ENCODE measurements around the gene P2RY2.

The P2RY2 gene

DNA sequence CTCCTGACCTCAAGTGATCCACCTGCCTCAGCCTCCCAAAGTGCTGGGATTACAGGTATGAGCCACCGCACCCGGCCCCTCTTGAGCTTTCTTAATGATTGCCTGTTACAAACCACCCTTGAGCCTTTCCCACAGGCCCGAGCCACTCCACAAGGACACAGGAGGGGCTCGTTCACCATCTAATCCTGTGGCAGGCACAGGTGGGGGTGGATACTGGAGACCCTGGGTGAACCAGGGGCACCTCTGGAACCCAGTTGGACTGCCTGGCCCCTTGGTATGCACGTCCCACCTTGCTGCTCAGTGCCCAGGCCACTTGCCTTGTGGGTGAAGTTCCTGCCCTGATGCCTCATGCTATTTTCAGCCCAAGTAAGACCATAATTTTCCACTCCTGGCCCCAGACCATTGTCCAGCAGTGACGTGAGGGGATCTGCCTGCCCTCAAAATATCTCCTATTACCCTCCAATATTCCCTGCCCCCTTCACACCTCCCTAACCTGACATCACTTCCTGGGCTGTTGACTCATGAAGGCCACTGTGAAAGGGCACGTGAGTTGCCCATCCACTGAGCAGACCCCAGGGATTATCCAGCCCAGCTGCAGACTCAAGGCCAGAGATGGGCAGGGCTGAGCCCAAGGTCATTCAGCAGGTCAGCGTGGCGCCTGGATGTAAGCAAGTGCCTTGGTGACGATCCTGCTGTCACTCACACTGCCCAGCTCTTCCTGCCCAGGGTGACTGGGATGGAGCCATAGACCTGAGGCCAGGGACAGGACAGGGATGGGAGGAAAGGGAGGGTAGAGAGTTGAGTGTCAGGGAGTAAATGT, 19.6 kb downstream of the P2RY2 start:
- H3K27ac Mint-ChIP-seq = no peak overlapping the region
- no peak overlapping the region for H3K4me3 Mint-ChIP-seq
- H3K36me3 Mint-ChIP-seq (ENCODE audit: insufficient read depth) = no peaks in the 10 kb centered on the region
- no peaks in the 10 kb centered on the region for H3K9me3 Mint-ChIP-seq
- no peak for DNase-seq
- peaks cover 0 to 30% of the 10 kb centered on the region in 2 donors for H3K27me3 Mint-ChIP-seq
- peaks cover 0 to 1% of the 10 kb centered on the region in 2 donors for H3K4me1 Mint-ChIP-seq (ENCODE audit: low read depth in 2 of 2)
- no peak for ATAC-seq (replicated peaks)

DNA sequence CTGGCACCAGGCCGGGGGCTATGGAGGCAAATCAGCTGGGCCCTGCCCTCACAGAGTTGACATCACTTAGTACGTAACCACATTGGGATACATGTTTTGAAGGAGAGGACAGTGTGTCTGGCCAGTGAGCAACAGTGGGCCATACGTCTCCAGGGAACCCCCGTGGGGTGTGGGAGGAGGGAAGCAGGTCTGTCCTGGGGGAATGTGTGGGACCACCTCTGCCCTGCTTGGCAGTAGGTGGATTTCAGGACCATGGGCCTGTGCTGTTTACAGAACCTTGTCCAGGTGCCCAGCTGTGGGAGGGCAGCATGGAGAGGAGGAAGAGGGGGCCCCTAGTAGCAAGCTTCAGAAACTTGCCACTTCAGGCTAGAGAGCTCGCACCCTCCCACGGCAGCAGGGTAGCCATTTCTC, 21.0 kb downstream of the P2RY2 start:
- DNase-seq = no peak
- no peak overlapping the region for H3K27ac Mint-ChIP-seq
- H3K9me3 Mint-ChIP-seq = no peaks in the 10 kb centered on the region
- H3K36me3 Mint-ChIP-seq (ENCODE audit: insufficient read depth) = no peaks in the 10 kb centered on the region
- H3K4me3 Mint-ChIP-seq = no peak overlapping the region
- ATAC-seq (replicated peaks) = no peak
- H3K27me3 Mint-ChIP-seq = peaks cover 0 to 30% of the 10 kb centered on the region in 2 donors
- H3K4me1 Mint-ChIP-seq (ENCODE audit: low read depth in 2 of 2) = peaks cover 0 to 1% of the 10 kb centered on the region in 2 donors

DNA sequence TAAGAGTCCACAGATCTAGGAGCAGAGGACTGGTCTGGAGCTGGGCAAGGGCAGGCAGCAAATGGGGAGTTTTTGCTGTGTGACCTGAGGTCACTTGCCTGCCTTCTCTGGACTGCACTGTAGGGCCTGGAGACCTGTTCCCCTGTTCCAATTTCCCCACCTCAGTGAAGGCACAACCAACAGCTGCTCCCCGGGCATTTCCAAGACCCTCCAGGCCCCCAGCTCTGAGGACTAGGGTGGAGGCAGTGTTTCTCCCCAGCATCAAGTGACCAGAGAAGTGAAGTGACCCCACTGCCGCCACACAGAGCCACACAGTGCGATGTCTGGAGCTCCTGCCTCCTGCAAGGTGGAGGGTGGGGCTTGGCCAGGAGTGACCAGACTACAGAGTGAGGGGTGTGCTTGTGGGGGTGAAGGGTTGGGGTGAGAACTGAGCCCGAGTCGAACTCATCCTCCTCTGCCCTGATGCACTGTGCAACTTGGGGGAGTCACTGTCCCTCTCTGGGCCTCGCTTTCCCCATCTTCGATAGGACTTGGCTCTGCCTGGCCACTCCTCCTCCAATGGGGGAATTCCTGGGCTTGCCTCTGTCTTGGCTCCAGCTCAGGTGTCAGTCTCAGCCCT, 21.6 kb downstream of the P2RY2 start:
- Mint-ChIP-seq H3K9me3 (no peaks in the 10 kb centered on the region), H3K27me3 (peaks cover 0 to 30% of the 10 kb centered on the region in 2 donors), H3K27ac (no peak overlapping the region), H3K4me3 (no peak overlapping the region), H3K4me1 (ENCODE audit: low read depth in 2 of 2) (peaks cover 0 to 1% of the 10 kb centered on the region in 2 donors), H3K36me3 (ENCODE audit: insufficient read depth) (no peaks in the 10 kb centered on the region)
- DNase-seq = no peak
- no peak for ATAC-seq (replicated peaks)

DNA sequence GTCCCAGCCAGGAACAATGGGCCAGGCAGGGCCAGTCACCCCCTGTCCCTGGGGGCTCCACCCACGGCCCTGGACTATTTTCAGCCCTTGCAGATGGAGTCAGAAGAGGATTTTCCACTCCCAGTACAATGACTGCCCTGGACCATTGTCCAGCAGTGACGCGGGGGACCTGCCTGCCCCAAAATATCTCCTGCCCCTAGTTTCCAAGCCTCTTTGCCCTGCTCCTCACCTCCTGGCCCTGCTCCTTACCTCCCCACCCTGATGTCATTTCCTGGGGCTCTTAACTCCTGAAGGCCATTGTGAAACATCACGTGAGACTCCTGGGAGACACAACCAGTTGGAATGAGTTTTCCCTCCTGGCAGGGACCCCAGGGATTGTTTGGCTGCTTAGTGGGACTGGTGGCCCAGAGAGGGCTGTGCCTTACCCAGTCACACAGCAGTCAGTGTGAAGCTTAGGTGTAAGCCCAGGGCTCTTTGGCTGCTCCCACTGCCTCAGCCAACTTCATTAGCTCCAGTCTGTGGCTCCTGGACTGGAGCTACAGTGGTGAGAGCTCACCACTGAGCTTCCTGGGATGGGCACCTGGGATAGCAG, 22.2 kb downstream of the P2RY2 start:
- Mint-ChIP-seq H3K27me3 (peaks cover 0 to 30% of the 10 kb centered on the region in 2 donors), H3K4me1 (ENCODE audit: low read depth in 2 of 2) (peaks cover 0 to 1% of the 10 kb centered on the region in 2 donors), H3K4me3 (no peak overlapping the region), H3K9me3 (no peaks in the 10 kb centered on the region), H3K36me3 (ENCODE audit: insufficient read depth) (no peaks in the 10 kb centered on the region), H3K27ac (no peak overlapping the region)
- ATAC-seq (replicated peaks) = no peak
- DNase-seq = no peak

DNA sequence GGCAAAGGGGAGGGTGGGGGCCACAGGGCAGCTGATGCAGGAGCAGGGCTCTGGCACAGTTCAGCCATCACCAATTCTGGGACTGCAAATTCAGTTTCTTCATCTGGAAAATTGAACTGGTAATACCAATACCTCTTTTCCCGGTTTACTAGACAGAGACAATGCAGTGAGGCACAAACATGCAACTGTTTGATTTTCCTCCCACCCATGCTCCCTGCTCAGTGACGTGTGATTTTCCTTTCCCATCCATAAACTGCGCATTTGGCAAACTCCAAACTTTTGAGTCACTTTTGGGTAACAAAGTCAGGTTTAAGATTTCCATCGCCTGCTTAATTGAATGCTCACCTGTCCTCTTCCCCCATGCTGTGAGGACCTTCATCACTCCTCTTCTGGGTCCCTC, 23.2 kb downstream of the P2RY2 start:
- DNase-seq (no peak), ATAC-seq (replicated peaks) (no peak)
- Mint-ChIP-seq H3K27ac (no peak overlapping the region), H3K27me3 (peaks cover 0 to 30% of the 10 kb centered on the region in 2 donors), H3K36me3 (ENCODE audit: insufficient read depth) (no peaks in the 10 kb centered on the region), H3K4me1 (ENCODE audit: low read depth in 2 of 2) (peaks cover 0 to 1% of the 10 kb centered on the region in 2 donors), H3K9me3 (no peaks in the 10 kb centered on the region), H3K4me3 (no peak overlapping the region)

DNA sequence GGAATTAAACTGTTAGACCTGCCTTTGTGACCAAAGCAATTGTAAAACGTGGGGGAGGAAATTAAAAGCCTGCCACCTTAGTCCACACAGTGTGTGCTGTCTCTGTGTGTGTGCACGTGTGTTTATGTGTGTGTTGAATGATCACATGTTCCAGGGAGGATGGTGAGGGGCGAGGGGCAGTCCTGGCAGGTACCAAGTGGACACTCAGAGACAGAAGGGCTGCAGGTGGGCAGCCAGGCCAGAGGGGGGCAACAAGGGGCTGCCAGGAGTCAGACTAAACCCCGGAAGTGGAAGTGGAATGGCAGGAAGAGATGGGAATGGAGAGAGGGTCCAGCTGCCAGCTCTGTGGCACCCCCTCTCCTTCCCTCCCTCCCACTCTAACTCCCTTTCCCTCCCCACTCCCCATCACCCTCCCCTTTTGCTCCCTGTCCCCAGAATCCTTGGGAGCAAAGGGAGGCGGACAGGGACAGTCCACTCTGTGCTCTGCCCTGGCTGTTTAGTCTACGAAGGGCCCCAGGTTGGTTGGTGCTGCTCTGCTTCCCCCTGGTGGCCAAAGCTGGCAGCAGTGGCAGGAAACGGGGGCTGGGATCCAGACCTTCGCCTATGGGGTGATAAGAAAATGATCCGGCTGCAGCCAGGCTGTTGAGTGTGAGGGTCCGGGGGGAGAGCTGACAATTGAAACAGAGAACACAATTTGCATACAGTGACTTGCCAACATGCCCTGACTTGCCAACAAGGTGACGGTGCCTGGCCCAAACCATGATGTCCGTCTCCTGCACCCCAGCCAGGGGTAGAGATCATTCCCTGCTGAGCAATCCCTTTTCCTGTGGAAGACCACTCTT, 24.4 kb downstream of the P2RY2 start:
- ATAC-seq (replicated peaks) (peak; percentile 87), DNase-seq (peak; percentile 64 to 69 (median 67))
- H3K27ac Mint-ChIP-seq = no peak overlapping the region
- H3K27me3 Mint-ChIP-seq = peaks cover 0 to 27% of the 10 kb centered on the region in 2 donors
- H3K36me3 Mint-ChIP-seq (ENCODE audit: insufficient read depth) = no peaks in the 10 kb centered on the region
- H3K9me3 Mint-ChIP-seq = no peaks in the 10 kb centered on the region
- H3K4me1 Mint-ChIP-seq (ENCODE audit: low read depth in 2 of 2) = peaks cover 0 to 1% of the 10 kb centered on the region in 2 donors
- H3K4me3 Mint-ChIP-seq = peak overlapping the region in 1 of 2 donors; percentile 43

DNA sequence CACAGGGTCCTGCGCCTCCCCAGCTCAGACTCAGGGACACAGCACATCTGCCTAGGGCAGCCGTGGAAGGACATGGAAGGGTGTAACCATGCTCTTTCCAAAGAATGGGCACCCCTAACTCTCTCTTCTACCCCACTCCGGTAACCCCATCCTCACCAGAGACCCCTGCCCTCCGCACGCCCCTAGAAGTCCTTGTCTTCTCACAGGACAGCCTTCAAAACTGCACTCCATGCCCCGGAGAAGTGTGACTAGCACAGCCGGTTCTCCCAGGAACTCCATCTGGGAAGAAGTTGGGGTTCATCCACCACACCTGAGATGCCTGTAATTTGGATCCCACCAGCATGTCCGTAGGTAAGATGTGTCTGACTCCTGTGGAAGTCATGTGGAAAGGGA, 25.0 kb downstream of the P2RY2 start:
- H3K27ac Mint-ChIP-seq = no peak overlapping the region

DNA sequence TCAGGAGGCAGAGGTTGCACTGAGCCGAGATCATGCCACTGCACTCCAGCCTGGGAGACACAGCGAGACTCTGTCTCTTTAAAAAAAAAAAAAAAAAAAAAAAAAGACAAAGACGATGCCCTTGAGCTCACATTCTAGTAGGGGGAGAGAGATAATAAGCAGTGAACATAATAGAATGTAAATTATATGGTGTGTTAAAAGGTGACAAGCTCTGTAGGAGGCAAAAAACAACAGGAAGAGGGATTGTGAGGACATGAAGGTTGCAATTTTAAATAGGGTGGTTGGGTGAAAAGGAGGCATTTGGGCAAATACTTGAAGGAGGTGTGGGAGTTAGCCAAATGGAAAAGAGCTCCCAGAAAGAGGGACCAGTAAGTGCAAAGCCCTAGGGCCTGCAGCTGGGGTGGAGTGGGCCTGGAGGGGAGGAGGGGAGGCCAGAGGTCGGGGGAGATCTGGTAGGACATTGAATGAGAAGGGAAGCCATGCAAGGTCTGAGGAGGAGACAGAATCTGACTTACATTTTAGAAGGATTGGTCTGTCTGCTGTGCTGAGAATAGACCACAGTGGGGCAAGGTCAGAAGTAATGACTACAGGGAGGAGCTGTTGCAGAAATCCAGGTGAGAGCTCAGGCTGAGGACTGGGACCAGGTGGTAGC, 26.6 kb downstream of the P2RY2 start:
- Mint-ChIP-seq H3K9me3 (no peaks in the 10 kb centered on the region), H3K4me1 (ENCODE audit: low read depth in 2 of 2) (peaks cover 0 to 1% of the 10 kb centered on the region in 2 donors), H3K27me3 (peaks cover 0 to 9% of the 10 kb centered on the region in 2 donors), H3K27ac (no peak overlapping the region), H3K36me3 (ENCODE audit: insufficient read depth) (no peaks in the 10 kb centered on the region), H3K4me3 (no peak overlapping the region)
- ATAC-seq (replicated peaks) (no peak), DNase-seq (no peak)

More for the DNA sequence above, 25.0 kb downstream of the P2RY2 start:
- H3K27me3 Mint-ChIP-seq = peaks cover 0 to 21% of the 10 kb centered on the region in 2 donors
- H3K36me3 Mint-ChIP-seq (ENCODE audit: insufficient read depth) = no peaks in the 10 kb centered on the region
- ATAC-seq (replicated peaks) (no peak), DNase-seq (no peak)
- peaks cover 0 to 1% of the 10 kb centered on the region in 2 donors for H3K4me1 Mint-ChIP-seq (ENCODE audit: low read depth in 2 of 2)
- H3K4me3 Mint-ChIP-seq = no peak overlapping the region
- no peaks in the 10 kb centered on the region for H3K9me3 Mint-ChIP-seq

DNA sequence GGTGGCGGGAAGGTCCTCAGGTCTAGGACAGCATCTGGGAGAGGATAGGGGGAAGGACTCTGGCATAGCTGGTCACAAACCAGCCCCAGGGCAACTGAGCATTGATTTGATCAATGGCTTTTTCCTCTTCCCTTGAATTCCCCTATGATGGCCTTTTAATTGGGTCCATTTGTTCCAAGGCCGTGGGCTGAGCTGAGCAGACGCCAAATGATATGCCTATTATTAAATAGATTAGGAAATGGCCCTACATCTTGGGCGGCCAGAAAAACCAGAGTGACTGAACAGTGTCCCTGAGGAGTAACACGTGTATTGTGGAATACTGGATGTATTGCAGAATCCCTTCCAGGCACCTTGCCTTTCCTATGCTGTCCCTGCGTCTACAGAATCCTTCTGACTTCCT, 27.4 kb downstream of the P2RY2 start:
- ATAC-seq (replicated peaks) (no peak), DNase-seq (no peak)
- Mint-ChIP-seq H3K27ac (no peak overlapping the region), H3K36me3 (ENCODE audit: insufficient read depth) (no peaks in the 10 kb centered on the region), H3K4me1 (ENCODE audit: low read depth in 2 of 2) (peaks cover 0 to 1% of the 10 kb centered on the region in 2 donors), H3K4me3 (no peak overlapping the region), H3K9me3 (no peaks in the 10 kb centered on the region), H3K27me3 (peaks cover 0 to 9% of the 10 kb centered on the region in 2 donors)

DNA sequence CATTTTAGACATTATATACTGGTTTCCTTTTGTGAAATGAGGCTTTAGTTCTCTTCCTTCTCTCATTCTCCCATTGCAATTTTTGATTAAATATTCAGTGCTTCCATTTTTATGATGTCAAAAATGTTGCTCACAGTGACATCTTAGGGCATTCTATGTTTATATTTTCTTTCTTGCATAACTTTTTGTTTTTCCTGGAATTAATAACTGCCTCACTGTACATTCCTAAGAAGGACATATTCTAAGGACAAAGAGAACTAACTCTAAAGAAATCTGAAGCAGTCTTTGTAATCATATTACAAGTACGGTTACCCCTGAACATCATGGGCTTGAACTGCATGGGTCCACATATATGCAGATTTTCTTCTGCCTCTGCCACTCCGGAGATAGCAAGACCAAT, 28.2 kb downstream of the P2RY2 start:
- Mint-ChIP-seq H3K27me3 (peaks cover 0 to 6% of the 10 kb centered on the region in 2 donors), H3K4me3 (no peak overlapping the region), H3K36me3 (ENCODE audit: insufficient read depth) (no peaks in the 10 kb centered on the region), H3K4me1 (ENCODE audit: low read depth in 2 of 2) (peaks cover 0 to 1% of the 10 kb centered on the region in 2 donors), H3K9me3 (no peaks in the 10 kb centered on the region), H3K27ac (no peak overlapping the region)
- no peak for DNase-seq
- ATAC-seq (replicated peaks) = no peak

DNA sequence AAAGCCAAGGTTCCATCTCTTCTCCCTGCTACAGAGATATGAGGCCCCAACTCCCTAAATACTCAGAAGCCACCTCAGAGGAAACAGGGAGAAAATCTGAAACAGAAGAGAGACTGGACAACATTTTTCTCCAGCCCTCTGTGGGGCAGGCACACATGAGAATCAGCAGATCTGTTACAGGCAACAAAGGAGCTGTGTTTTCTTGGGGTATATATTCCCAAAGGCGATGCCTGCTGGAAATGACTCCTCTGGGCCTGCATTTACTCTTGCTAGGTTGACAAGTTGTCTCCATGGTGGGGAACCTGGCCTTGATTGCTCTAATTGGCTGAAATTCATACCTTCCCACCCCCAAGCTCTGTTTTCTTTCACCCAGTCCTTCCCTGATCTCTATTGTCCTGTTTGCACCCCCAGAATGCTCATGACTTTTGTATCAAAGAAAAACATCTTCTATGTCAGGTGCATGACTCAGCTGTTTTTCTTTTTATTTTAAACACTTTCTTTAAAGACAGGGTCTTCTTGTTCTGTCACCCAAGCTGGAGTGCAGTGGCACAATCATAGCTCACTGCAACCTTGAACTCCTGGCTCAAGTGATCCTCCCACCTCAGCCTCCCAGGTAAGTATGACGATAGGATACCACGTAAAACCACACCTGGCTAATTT, 30.6 kb downstream of the P2RY2 start:
- ATAC-seq (replicated peaks) (no peak), DNase-seq (no peak)
- H3K9me3 Mint-ChIP-seq = no peaks in the 10 kb centered on the region
- no peaks in the 10 kb centered on the region for H3K27me3 Mint-ChIP-seq
- no peaks in the 10 kb centered on the region for H3K36me3 Mint-ChIP-seq (ENCODE audit: insufficient read depth)
- H3K4me1 Mint-ChIP-seq (ENCODE audit: low read depth in 2 of 2) = no peaks in the 10 kb centered on the region
- H3K4me3 Mint-ChIP-seq = no peak overlapping the region
- H3K27ac Mint-ChIP-seq = no peak overlapping the region

DNA sequence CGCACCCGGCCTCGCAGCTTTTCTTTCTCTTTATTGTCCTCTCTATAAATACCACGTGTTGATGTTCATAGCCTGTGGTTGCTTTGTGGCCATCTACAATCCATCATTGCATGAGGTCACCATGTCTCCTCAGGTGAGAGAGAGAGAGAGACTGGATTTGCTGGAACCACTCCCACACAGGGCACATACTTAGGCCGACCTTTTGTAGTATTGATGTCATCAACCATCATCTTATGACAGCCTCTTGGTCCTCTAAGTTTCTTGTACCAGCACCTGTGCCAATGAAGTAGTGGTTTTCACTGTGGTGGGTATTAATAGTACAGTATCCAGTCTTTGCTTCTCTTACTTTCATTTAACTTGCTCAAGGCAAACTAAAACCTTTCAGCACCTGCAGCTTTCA, 31.2 kb downstream of the P2RY2 start:
- H3K4me3 Mint-ChIP-seq = no peak overlapping the region
- ATAC-seq (replicated peaks) (peak; percentile 68), DNase-seq (no peak)
- H3K36me3 Mint-ChIP-seq (ENCODE audit: insufficient read depth) = no peaks in the 10 kb centered on the region
- no peaks in the 10 kb centered on the region for H3K9me3 Mint-ChIP-seq
- no peak overlapping the region for H3K27ac Mint-ChIP-seq
- no peaks in the 10 kb centered on the region for H3K4me1 Mint-ChIP-seq (ENCODE audit: low read depth in 2 of 2)
- H3K27me3 Mint-ChIP-seq = no peaks in the 10 kb centered on the region
